B cell (primary cell): ENCODE data around the gene RIN3. TPM values are rescaled to one million over a fixed set of nuclear protein-coding genes. Genes with fewer than 3 reads are reported as not detected.

Experiments used
- ATAC-seq: fragments of 200-7000 bp; cut with Tn5 transposase; one replicate; pipeline ENCODE4 v1.10.0; 2021; ENCODE audit warnings: low read depth, mild to moderate bottlenecking, moderate number of reproducible peaks, moderate library complexity
- CTCF ChIA-PET: fragments of 350-600 bp; sonication (Branson Sonifier 250); formaldehyde crosslinking; loops from one replicate; lab custom pipeline; 2021; ENCODE audit warnings: antibody characterized with exemption, inconsistent platforms; lab: Charles Lee
- POLR2A ChIA-PET: fragments of 350-600 bp; sonication (Branson Sonifier 250); formaldehyde crosslinking; loops from one replicate; lab custom pipeline; 2021; ENCODE audit warnings: antibody characterized with exemption; lab: Charles Lee
- DNase-seq: peaks from one replicate; pipeline ENCODE4 v3.0.0; 2013
- H2AFZ ChIP-seq: 2 replicates; pipeline ENCODE4 v1.6.1; 2012; ENCODE audit warnings: mild to moderate bottlenecking, low read depth, low read length; ENCODE audit not compliant: insufficient read depth, poor library complexity, severe bottlenecking
- H3K27ac ChIP-seq, 2 donors: 1 replicate in 1 of 2; 2 replicates in 1 of 2; pipeline ENCODE4 v1.5.1; 2012 to 2013; ENCODE audit warnings: low read length in 2 of 2, mild to moderate bottlenecking in 2 of 2, moderate library complexity in 1 of 2
- H3K27me3 ChIP-seq, 4 experiments: fragments of 200-600 bp in 1 of 4; sonication (generic) in 1 of 4; replicated peaks in 1 of 4; 1 replicate in 2 of 4; 2 replicates in 2 of 4; pipeline versions ENCODE4 v1.6.1 to v1.7.0; 2013 to 2016; ENCODE audit warnings: low read length in 3 of 4, mild to moderate bottlenecking in 2 of 4, mixed read lengths in 1 of 4, moderate library complexity in 1 of 4; ENCODE audit not compliant: insufficient read depth in 4 of 4, control insufficient read depth in 3 of 4; ENCODE audit errors: control extremely low read depth in 1 of 4
- H3K36me3 ChIP-seq, 2 experiments: replicated peaks in 1 of 2; 1 replicate in 1 of 2; 2 replicates in 1 of 2; pipeline versions ENCODE4 v1.6.1 to v1.7.1; 2013; ENCODE audit warnings: low read length in 1 of 2; ENCODE audit not compliant: insufficient read depth in 2 of 2, control insufficient read depth in 1 of 2; ENCODE audit errors: control extremely low read depth in 1 of 2, extremely low read depth in 1 of 2
- H3K4me1 ChIP-seq, 2 donors: fragments of 200-600 bp in 1 of 2; sonication (generic) in 1 of 2; 1 replicate in 1 of 2; 2 replicates in 1 of 2; pipeline versions ENCODE4 v1.5.1 to v1.6.1; 2013 to 2017; ENCODE audit warnings: low read length in 2 of 2; ENCODE audit not compliant: control insufficient read depth in 2 of 2, insufficient read depth in 2 of 2
- H3K4me2 ChIP-seq: replicated peaks from 2 replicates; pipeline ENCODE3; 2012; ENCODE audit warnings: mild to moderate bottlenecking, low read depth, low read length; ENCODE audit not compliant: poor library complexity, severe bottlenecking
- H3K4me3 ChIP-seq, 5 experiments: fragments of 200-600 bp in 1 of 5; sonication (generic) in 1 of 5; 1 replicate in 3 of 5; 2 replicates in 2 of 5; pipeline versions ENCODE4 v1.5.1 to v1.7.0; 2011 to 2016; ENCODE audit warnings: low read length in 4 of 5, mild to moderate bottlenecking in 4 of 5, low read depth in 2 of 5, control low read depth in 1 of 5, moderate library complexity in 1 of 5; ENCODE audit not compliant: insufficient read depth in 1 of 5; ENCODE audit errors: control extremely low read depth in 1 of 5, extremely low read depth in 1 of 5
- H3K79me2 ChIP-seq: fragments of 200-600 bp; sonication (generic); one replicate; pipeline ENCODE4 v1.6.0; 2016; ENCODE audit warnings: low read length; ENCODE audit not compliant: control insufficient read depth, insufficient read depth
- H3K9ac ChIP-seq: fragments of 200-600 bp; sonication (generic); 2 replicates; pipeline ENCODE4 v1.6.1; 2017; ENCODE audit warnings: mild to moderate bottlenecking, low read length, moderate library complexity
- H3K9me3 ChIP-seq, 3 donors: one replicate each; pipeline versions ENCODE4 v1.6.1 to v1.7.1; 2013; ENCODE audit warnings: low read length in 2 of 3; ENCODE audit not compliant: control insufficient read depth in 2 of 3, insufficient read depth in 1 of 3; ENCODE audit errors: control extremely low read depth in 1 of 3
- H4K20me1 ChIP-seq: 2 replicates; pipeline ENCODE4 v1.6.0; 2012; ENCODE audit warnings: mild to moderate bottlenecking, low read length; ENCODE audit not compliant: insufficient read depth, control insufficient read depth, poor library complexity, severe bottlenecking
- H3K27ac Mint-ChIP-seq: one replicate; pipeline ENCODE4 v1.8.0; 2021; ENCODE audit warnings: mixed read lengths
- H3K27me3 Mint-ChIP-seq: one replicate; pipeline ENCODE4 v1.8.0; 2021; ENCODE audit warnings: mixed read lengths
- H3K4me1 Mint-ChIP-seq: one replicate; pipeline ENCODE4 v1.8.0; 2021; ENCODE audit warnings: mixed read lengths
- H3K4me3 Mint-ChIP-seq: one replicate; pipeline ENCODE4 v1.8.0; 2021; ENCODE audit warnings: mixed read lengths
- H3K9me3 Mint-ChIP-seq: one replicate; pipeline ENCODE4 v1.8.0; 2022; ENCODE audit warnings: mixed read lengths; ENCODE audit not compliant: insufficient read depth
- CTCF ChIP-seq: fragments of 200-600 bp; IDR thresholded peaks from one replicate; pipeline ENCODE4 v1.8.0; 2022; ENCODE audit warnings: antibody characterized with exemption, mild to moderate bottlenecking
- EZH2 ChIP-seq: IDR thresholded peaks from 2 replicates; pipeline ENCODE4 v1.6.1; 2012; ENCODE audit warnings: borderline replicate concordance, low read depth, mild to moderate bottlenecking, moderate library complexity, low read length; ENCODE audit not compliant: insufficient read depth, poor library complexity, severe bottlenecking
- WGBS: methylation state at CpG from one replicate; pipeline ENCODE4 v1.1.5; 2013; ENCODE audit warnings: missing lambda C conversion rate; ENCODE audit not compliant: insufficient coverage; 5-methylcytosine and 5-hydroxymethylcytosine counted together
- intact Hi-C: fragments of 100-400 bp; cut with micrococcal nuclease; formaldehyde crosslinking; loops from one replicate; pipeline ENCODE4 v1.10.0; 2022
- polyA plus RNA-seq: library from polyadenylated mRNA; depleted of rRNA; stranded (reverse); fragments of >200 nt; gene quantifications from 2 replicates; pipeline ENCODE4 v1.2.3, GENCODE V29; 2012
- total RNA-seq, 2 donors: library from RNA; stranded (reverse); fragments of 120-200 nt in 1 of 2; gene quantifications; 1 replicate in 1 of 2; 2 replicates in 1 of 2; pipeline versions ENCODE4 v1.2.3 to v1.2.4, GENCODE V29; 2013 to 2022

The RIN3 gene
- total and polyA plus RNA-seq, 2 donors (not counting 1 experiment from before 2014, with no cell fraction given), result 62.1 to 123 TPM

GRCh38 chr14:92680781-92681650 is 167.4 kb downstream of the RIN3 start:
- ATAC-seq, result peak; percentile 16
- DNase-seq, result peak; percentile 87
- peak overlapping the region; percentile 52 to 66 for H3K27ac ChIP-seq
- Mint-ChIP-seq H3K9me3 (no peaks in the 10 kb centered on the region), H3K27me3 (no peaks in the 10 kb centered on the region), H3K4me1 (peaks cover 38% of the 10 kb centered on the region), H3K27ac (peak overlapping the region; percentile 86), H3K4me3 (no peak overlapping the region)
- H3K79me2 ChIP-seq, result peaks cover 30% of the 10 kb centered on the region
- H3K36me3 ChIP-seq, result peaks cover 3 to 90% of the 10 kb centered on the region in 2 experiments
- POLR2A ChIA-PET, result no interaction called here
- no peak overlapping the region for H3K4me3 ChIP-seq
- intact Hi-C loops, result loop anchor here (1.0 to 10.0 kb wide), 7 partner anchors 30 to 546 kb away; partner anchors contain the start of gene RIN3
- no peak overlapping the region for H3K9ac ChIP-seq
- H2AFZ ChIP-seq, result no peak overlapping the region
- H3K4me1 ChIP-seq, result peaks cover 31% of the 10 kb centered on the region in 2 donors
- peaks cover 86% of the 10 kb centered on the region for H4K20me1 ChIP-seq
- H3K9me3 ChIP-seq, result peaks cover 0 to 20% (median 0%) of the 10 kb centered on the region in 3 donors
- peak overlapping the region; percentile 36 for H3K4me2 ChIP-seq
- H3K27me3 ChIP-seq, result no peaks in the 10 kb centered on the region
- peak; percentile 97 for TF ChIP-seq CTCF
- no peak for TF ChIP-seq EZH2
- CTCF ChIA-PET, result interaction anchor here (0.6 to 5.2 kb wide), 45 partner anchors 9 to 775 kb away, joined by 3 to 94 read pairs (median 4); partner anchors contain the start of genes CPSF2, GOLGA5 and NDUFB1
- WGBS, result 26% methylated on average over 10 of the region's 13 CpGs

DNA sequence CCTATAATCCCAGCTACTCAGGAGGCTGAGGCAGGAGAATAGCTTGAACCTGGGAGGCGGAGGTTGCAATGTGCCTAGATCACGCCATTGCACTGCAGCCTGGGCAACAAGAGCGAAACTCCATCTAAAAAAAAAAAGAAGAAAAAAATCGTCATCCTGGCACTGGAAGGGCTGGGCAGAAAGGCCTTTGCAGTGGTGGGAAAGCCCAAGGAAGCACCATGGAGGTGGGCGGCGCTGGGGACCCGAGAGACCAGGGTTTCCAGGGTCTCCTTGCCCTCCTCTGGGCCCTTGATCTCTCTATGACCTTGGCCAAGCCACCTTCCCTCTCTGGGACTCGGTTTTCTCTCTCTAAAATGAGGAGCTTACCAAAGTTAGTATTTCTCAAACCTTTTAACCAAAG is 169.5 kb downstream of the RIN3 start:
- H3K4me1 Mint-ChIP-seq, result peaks cover 19% of the 10 kb centered on the region
- Histone ChIP-seq H2AFZ (no peak overlapping the region), H3K36me3 (peaks cover 6 to 83% of the 10 kb centered on the region in 2 experiments), H3K9me3 (peaks cover 0 to 26% (median 0%) of the 10 kb centered on the region in 3 donors), H3K79me2 (peaks cover 24% of the 10 kb centered on the region), H3K4me2 (no peak overlapping the region), H3K4me1 (peaks cover 11 to 12% of the 10 kb centered on the region in 2 donors), H3K9ac (no peak overlapping the region), H4K20me1 (peaks cover 86% of the 10 kb centered on the region), H3K4me3 (no peak overlapping the region), H3K27me3 (no peaks in the 10 kb centered on the region), H3K27ac (no peak overlapping the region)
- DNase-seq (no peak), ATAC-seq (no peak)
- no peak overlapping the region for H3K4me3 Mint-ChIP-seq
- WGBS, result 100% methylated on average over 3 of the region's 8 CpGs
- H3K27me3 Mint-ChIP-seq, result no peaks in the 10 kb centered on the region
- no peak for TF ChIP-seq CTCF
- no peak for TF ChIP-seq EZH2
- ChIA-PET CTCF (interaction anchor here (0.6 to 5.2 kb wide), 12 partner anchors 12 to 590 kb away, joined by 3 to 94 read pairs (median 4); no protein-coding TSS in a partner anchor), POLR2A (no interaction called here)
- H3K9me3 Mint-ChIP-seq, result no peaks in the 10 kb centered on the region
- intact Hi-C loops, result loop anchor here (10.0 kb wide), 1 partner anchor 548 kb away; no protein-coding TSS in a partner anchor
- H3K27ac Mint-ChIP-seq, result no peak overlapping the region
